ENCODE results near the gene RNF149.

DNA sequence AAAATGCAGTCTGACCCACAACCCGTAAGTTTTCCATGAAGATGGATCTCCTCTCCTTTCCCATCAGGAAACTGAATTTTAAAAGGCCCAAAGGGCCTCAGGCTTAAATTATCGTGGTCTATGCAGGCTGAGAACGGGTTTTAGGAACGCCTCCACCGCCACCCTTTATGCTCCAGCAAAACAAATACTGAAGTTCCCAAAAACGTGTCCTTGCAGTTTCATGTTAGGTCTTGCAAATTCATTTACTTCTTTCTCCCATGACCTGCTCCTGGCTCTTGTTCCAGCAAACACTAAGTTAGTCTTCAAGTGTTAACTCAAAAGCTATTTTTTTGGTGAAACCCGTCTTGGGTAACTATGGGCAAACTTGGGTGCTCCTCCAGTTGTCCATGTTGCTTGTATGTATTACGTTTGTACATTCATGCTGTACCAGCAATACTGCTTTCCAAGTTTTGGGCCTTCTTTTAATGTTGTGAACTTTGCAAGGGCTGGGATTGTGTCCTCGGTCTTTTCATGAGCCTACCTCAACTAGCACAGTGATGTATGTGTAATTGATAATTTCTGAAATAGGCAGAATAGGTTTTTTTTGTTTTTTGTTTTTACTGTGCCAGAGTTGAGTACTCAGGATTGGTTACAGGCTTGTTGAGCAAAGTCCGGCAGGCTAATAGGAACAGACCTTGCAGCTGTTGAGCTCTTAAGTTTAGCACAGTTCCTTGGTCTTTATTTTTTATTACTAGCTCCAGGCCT, 1.8 kb upstream of the RNF149 start:
- TF ChIP-seq, protein P1, sequence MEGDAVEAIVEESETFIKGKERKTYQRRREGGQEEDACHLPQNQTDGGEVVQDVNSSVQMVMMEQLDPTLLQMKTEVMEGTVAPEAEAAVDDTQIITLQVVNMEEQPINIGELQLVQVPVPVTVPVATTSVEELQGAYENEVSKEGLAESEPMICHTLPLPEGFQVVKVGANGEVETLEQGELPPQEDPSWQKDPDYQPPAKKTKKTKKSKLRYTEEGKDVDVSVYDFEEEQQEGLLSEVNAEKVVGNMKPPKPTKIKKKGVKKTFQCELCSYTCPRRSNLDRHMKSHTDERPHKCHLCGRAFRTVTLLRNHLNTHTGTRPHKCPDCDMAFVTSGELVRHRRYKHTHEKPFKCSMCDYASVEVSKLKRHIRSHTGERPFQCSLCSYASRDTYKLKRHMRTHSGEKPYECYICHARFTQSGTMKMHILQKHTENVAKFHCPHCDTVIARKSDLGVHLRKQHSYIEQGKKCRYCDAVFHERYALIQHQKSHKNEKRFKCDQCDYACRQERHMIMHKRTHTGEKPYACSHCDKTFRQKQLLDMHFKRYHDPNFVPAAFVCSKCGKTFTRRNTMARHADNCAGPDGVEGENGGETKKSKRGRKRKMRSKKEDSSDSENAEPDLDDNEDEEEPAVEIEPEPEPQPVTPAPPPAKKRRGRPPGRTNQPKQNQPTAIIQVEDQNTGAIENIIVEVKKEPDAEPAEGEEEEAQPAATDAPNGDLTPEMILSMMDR (IDR thresholded peaks at IDR 0.05), result no peak
- TF ChIP-seq EP300 (IDR thresholded peaks at IDR 0.05), result no peak

Measured in ovary (tissue), 3 donors.